Cardiac fibroblast (primary cell): ENCODE results near the gene TMC3.
"Not testable (repeated sequence)": the region's sequence is repeated elsewhere in the genome, so short reads cannot be mapped to it uniquely, and the experiment has no call there.

Source experiments
- DNase-seq, 2 donors: peaks; one replicate each; pipeline versions ENCODE4 v3.0.0 to v3.0.0-alpha.2; 2010; ENCODE audit warnings: low read depth in 2 of 2
- H3K4me3 ChIP-seq, 2 donors: replicated peaks in 1 of 2; 1 replicate in 1 of 2; 2 replicates in 1 of 2; pipeline ENCODE4 v1.5.1; 2011; ENCODE audit warnings: low read depth in 2 of 2, low read length in 2 of 2, mild to moderate bottlenecking in 2 of 2, moderate library complexity in 1 of 2
- CTCF ChIP-seq: IDR thresholded peaks from one replicate; pipeline ENCODE4 v1.5.1; 2011; ENCODE audit warnings: low read depth, mild to moderate bottlenecking, low read length, inconsistent platforms

The TMC3 gene

GRCh38 chr15:81335631-81336030 lies 38.4 kb downstream of the TMC3 start:
- TF ChIP-seq CTCF, result no peak
- no peak overlapping the region for H3K4me3 ChIP-seq
- no peak for DNase-seq

- peak in 1 of 2 donors; percentile 88 for DNase-seq
- no peak overlapping the region for H3K4me3 ChIP-seq
- TF ChIP-seq CTCF, result no peak
Measured at GRCh38 chr15:81334768-81335435, 39.1 kb downstream of the TMC3 start.

- no peak overlapping the region for H3K4me3 ChIP-seq
- DNase-seq, result no peak
- no peak for TF ChIP-seq CTCF
Measured at GRCh38 chr15:81333363-81333762, 40.6 kb downstream of the TMC3 start.

- H3K4me3 ChIP-seq, result no peak overlapping the region
- DNase-seq, result no peak
- TF ChIP-seq CTCF, result no peak
Measured at GRCh38 chr15:81332326-81332725, 41.7 kb downstream of the TMC3 start.

- no peak for TF ChIP-seq CTCF
- no peak overlapping the region for H3K4me3 ChIP-seq
Measured at GRCh38 chr15:81331600-81331999, 42.4 kb downstream of the TMC3 start.

GRCh38 chr15:81331141-81331540 lies 42.9 kb downstream of the TMC3 start:
- peak in 1 of 2 donors; percentile 76 for DNase-seq
- H3K4me3 ChIP-seq, result not testable (repeated sequence)

More at GRCh38 chr15:81331600-81331999, 42.4 kb downstream of the TMC3 start:
- no peak for DNase-seq

GRCh38 chr15:81330366-81331090 lies 43.5 kb downstream of the TMC3 start:
- DNase-seq, result no peak
- no peak overlapping the region for H3K4me3 ChIP-seq
- no peak for TF ChIP-seq CTCF
